ENCODE data around the gene CNKSR3. TPM values are rescaled to one million over a fixed set of nuclear protein-coding genes. Genes with fewer than 3 reads are reported as not detected.

The CNKSR3 gene
- total and polyA plus RNA-seq, 12 donors, result 4.2 to 42.2 (median 24.1) TPM

GRCh38 chr6:154554491-154554890 lies 44.0 kb upstream of the CNKSR3 start:
- intact Hi-C loops (cut with DNase I), result no loop called here
- peaks cover 0 to 8% (median 0%) of the 10 kb centered on the region in 9 donors for H3K4me1 ChIP-seq
- no peak for TF ChIP-seq CTCF (IDR thresholded peaks at IDR 0.05)
- no peak overlapping the region for H3K27ac ChIP-seq
- no peaks in the 10 kb centered on the region for H3K36me3 ChIP-seq
- ATAC-seq (peak in 1 of 8 donors; percentile 14), DNase-seq (no peak)
- 83 to 87% methylated on average over 6 of the region's 6 CpGs for WGBS, 2 donors
- no peaks in the 10 kb centered on the region for H3K9me3 ChIP-seq
- peaks cover 0 to 14% (median 0%) of the 10 kb centered on the region in 7 donors for H3K27me3 ChIP-seq
- H3K4me3 ChIP-seq, result no peak overlapping the region

- H3K4me3 ChIP-seq, result no peak overlapping the region
Measured at GRCh38 chr6:154550779-154551178, 40.3 kb upstream of the CNKSR3 start.

GRCh38 chr6:154549179-154549578 lies 38.7 kb upstream of the CNKSR3 start:
- DNase-seq (no peak), ATAC-seq (no peak)
- Histone ChIP-seq H3K27ac (no peak overlapping the region), H3K9me3 (no peaks in the 10 kb centered on the region), H3K4me3 (no peak overlapping the region), H3K4me1 (peaks cover 0 to 12% (median 5%) of the 10 kb centered on the region in 9 donors), H3K36me3 (no peaks in the 10 kb centered on the region), H3K27me3 (peaks cover 0 to 9% (median 0%) of the 10 kb centered on the region in 7 donors)
- TF ChIP-seq CTCF (IDR thresholded peaks at IDR 0.05), result no peak
- intact Hi-C loops (cut with DNase I), result no loop called here
- WGBS, 2 donors, result 97 to 98% methylated on average over 6 of the region's 6 CpGs

More at GRCh38 chr6:154550779-154551178, 40.3 kb upstream of the CNKSR3 start:
- H3K27me3 ChIP-seq, result peaks cover 0 to 14% (median 0%) of the 10 kb centered on the region in 7 donors
- no peak overlapping the region for H3K27ac ChIP-seq
- no peak for ATAC-seq
- DNase-seq, result no peak
- H3K4me1 ChIP-seq, result peaks cover 0 to 20% (median 10%) of the 10 kb centered on the region in 9 donors
- no peaks in the 10 kb centered on the region for H3K36me3 ChIP-seq
- no peak for TF ChIP-seq CTCF (IDR thresholded peaks at IDR 0.05)
- H3K9me3 ChIP-seq, result no peaks in the 10 kb centered on the region
- intact Hi-C loops (cut with DNase I), result no loop called here

GRCh38 chr6:154548130-154548830 lies 37.8 kb upstream of the CNKSR3 start:
- Histone ChIP-seq H3K4me1 (peaks cover 0 to 12% (median 5%) of the 10 kb centered on the region in 9 donors), H3K9me3 (no peaks in the 10 kb centered on the region), H3K36me3 (no peaks in the 10 kb centered on the region), H3K27me3 (peaks cover 0 to 2% (median 0%) of the 10 kb centered on the region in 7 donors), H3K4me3 (no peak overlapping the region), H3K27ac (peak overlapping the region in 1 of 10 donors; percentile 24)
- DNase-seq (peak; percentile 21 to 25), ATAC-seq (peak; percentile 74 to 91 (median 82))
- 42 to 53% methylated on average over 8 of the region's 8 CpGs for WGBS, 2 donors
- intact Hi-C loops (cut with DNase I), result no loop called here
- TF ChIP-seq CTCF (IDR thresholded peaks at IDR 0.05), result no peak

Data from heart right ventricle (tissue), 16 donors.